ENCODE measurements around the gene TXNRD2.

DNA sequence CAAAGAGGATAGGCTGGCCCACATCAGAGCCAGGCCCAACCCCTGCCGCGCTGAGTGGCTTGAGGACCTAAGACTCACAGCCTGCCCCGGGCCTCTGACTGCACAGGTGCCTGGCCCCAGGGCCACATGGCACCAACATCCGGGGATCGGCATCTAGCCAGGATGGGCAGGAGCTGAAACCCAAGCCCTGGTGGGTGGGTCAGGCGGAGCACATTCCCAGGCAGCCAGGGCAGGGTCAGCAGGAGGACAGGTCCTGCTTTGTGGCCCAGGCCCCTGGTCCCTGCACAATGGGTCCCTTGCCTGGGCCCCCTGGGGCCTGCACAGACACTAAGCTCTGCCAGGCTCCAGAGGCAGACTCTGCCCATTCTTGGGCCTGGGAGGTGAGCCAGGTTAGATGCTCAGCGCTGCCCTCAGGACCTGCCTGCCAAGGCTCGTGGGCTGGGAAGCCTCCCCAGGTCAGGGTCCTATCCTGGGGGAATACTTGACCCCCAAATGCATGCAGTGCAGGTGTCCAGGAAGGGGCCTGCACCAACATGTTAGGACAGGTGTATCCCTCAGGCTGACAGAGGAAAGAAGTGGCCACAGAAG lies 41.5 kb upstream of the TXNRD2 start:
- TF ChIP-seq POLR2A (IDR thresholded peaks at IDR 0.05) (no peak), POLR2AphosphoS5 (IDR thresholded peaks at IDR 0.05) (no peak), EP300 (IDR thresholded peaks at IDR 0.05) (no peak)
- TF ChIP-seq, protein P1, sequence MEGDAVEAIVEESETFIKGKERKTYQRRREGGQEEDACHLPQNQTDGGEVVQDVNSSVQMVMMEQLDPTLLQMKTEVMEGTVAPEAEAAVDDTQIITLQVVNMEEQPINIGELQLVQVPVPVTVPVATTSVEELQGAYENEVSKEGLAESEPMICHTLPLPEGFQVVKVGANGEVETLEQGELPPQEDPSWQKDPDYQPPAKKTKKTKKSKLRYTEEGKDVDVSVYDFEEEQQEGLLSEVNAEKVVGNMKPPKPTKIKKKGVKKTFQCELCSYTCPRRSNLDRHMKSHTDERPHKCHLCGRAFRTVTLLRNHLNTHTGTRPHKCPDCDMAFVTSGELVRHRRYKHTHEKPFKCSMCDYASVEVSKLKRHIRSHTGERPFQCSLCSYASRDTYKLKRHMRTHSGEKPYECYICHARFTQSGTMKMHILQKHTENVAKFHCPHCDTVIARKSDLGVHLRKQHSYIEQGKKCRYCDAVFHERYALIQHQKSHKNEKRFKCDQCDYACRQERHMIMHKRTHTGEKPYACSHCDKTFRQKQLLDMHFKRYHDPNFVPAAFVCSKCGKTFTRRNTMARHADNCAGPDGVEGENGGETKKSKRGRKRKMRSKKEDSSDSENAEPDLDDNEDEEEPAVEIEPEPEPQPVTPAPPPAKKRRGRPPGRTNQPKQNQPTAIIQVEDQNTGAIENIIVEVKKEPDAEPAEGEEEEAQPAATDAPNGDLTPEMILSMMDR (IDR thresholded peaks at IDR 0.05), result no peak
